LoVo (cell line): ENCODE results near the gene TMEM167A.

Experiments used
- DNase-seq: peaks from one replicate; pipeline ENCODE4 v3.0.0-alpha.2; 2016; ENCODE audit warnings: low spot score

Gene TMEM167A, protein sequence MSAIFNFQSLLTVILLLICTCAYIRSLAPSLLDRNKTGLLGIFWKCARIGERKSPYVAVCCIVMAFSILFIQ

DNA sequence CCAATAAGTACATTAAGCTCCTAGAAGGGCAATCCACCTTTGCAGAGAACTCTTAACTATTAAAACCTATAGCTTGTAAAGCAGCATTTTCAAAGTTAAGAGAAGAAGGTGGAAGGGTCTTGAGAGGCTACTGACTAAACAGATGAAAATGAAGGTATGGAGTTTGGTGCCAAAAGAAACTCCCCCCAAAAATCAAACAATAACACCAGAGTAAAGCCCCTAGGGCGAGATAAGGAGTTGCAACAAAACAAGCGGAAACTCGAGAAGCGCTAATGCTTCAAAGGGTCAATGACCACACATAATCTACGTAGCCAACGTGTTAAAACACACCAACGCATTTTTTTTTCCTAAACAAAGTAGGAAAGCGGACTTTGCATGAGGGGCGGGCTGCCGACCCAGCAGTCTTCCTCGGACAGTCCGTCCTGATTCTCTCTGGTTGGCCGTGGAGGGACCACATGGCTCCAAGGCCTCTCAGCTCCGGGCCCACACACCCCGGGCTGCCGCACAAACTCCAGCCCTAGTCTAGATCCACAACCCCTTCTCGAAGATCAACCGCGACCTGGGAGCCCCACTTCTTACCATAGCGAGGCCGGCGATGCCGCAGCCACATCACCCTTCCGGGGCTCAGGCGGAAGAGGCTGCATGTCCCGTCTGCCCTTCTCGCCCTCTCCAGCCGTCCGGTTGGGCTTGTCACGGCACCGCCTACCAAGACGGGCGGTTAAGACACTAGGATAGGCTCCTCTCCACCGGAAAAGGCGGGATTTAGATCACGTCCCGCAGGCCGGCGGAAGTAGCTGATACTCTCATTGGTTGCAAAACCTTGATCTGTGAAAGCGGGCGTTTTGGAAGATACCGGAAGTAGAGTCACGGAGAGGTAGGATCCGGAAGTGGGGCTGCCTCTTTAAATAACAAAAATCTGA is at the start of gene TMEM167A, which contains the start of gene XRCC4:
TMEM167A (minus strand) TSS at position 653 of the 920 bp plus-strand sequence; CDS start at position 582, 71 bp downstream.
XRCC4 (plus strand) TSS at position 806 of the 920 bp plus-strand sequence. CDS start 27,373 bp downstream, outside the sequence.
- peak; percentile 99 for DNase-seq

- no peak for DNase-seq
Observed at GRCh38 chr5:83126501-83126900, 49.3 kb upstream of the TMEM167A start.

DNA sequence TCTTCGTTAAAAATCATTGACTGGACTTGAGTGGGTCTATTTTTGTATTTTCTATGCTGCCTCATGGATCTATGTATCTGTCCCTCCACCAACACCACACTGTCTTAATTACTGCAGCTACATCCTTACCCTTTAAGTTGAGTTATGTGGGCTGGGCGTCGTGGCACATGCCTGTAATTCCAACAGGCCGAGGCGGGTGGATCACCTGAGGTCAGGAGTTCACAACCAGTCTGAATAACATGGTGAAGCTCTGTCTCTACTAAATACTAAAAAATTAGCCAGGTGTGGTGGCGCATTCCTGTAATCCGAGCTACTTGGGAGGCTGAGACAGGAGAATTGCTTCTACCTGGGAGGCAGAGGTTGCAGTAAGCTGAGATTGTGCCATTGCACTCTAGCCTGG is 48.4 kb upstream of the TMEM167A start:
- DNase-seq = no peak

DNA sequence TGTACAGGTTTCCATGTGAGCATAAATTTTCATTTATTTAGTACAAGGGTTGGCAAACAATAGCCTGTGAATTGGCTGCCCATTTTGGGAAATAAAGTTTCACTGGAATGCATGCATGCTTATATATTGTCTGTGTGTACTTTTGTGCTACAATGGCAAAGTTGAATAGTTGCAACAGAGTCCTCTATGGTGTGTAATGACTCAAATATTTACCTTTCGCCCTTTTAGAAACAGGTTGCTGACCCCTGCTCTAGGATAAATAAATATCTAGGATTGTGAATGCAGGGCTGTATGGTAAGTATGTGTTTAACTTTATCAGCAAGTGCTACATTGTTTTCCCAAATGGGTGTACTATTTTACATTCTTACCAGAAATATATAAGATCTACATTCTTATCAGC is 47.4 kb upstream of the TMEM167A start:
- no peak for DNase-seq

DNA sequence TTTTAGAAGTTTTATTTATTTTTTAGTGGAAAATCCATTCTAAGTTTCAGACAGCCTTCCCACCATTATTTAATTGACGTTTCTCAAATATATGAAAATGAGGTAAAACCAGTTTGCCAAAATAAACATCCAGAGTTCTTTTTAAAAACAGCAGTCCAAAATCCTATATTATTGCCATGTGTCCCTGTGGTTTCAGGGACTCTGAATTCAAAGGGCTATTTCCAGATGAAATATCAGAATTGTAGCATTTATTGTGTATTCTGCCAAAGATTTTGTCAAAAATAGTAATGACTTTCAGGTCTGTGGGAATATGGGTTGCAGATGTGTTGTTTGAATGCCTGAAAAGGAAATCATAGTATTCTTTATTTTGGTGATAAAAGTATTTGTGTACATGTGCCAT is 41.8 kb upstream of the TMEM167A start:
- DNase-seq = no peak

GRCh38 chr5:83118471-83118870 is 41.3 kb upstream of the TMEM167A start:
- peak; percentile 10 for DNase-seq

DNA sequence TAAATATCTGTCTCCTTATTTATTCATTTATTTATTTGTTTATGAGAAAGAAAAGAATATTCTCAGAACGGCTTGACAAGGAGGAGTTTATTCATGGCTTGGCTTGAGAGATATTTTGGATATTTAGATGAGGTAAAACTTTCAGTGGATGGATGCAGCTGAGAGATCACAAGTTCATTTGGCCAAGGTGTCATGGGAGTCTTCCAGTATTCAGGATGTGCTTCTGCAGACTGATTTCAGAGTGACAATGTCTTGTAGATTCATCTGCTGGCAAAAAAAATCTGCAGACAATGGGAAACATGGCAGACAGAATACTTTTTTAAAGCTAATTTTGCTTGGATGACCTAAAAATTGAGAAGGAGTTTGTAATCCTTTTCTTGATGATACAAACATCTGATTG is 38.6 kb upstream of the TMEM167A start:
- no peak for DNase-seq

- no peak for DNase-seq
Observed at GRCh38 chr5:83109380-83109779, 32.2 kb upstream of the TMEM167A start.

DNA sequence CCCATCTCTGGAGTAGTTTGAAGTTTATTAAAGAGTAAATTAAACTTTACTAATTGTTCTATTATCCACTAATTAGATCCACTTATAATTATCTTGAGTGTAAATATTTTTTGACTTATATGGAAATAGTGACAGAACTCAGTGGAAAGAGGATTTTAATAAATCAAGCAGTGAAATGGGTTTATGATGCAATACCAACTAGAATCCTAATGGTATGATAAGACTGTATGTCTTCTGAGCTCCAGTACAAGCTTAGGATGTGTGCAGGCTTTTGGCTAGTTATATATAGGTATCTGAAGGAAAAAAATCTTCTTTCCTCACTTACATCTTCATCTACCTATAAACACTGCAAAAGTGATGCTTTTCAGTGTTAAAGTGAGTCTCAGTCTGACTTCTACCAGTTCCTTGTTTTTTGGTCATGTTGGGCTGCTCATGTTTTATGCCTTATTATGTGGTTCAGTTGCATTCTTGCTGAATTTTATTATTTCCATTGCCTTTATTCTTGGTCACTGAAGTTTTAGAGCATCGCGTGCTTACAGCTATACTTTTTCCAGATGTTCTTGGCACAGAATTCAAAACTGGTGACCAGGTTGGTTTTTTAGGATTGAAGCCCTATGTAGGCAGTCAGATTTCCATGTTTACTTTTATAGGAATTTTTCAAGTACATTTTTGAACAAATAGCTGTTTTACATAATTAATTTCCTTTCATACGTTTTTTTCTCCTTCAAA is 30.7 kb upstream of the TMEM167A start:
- DNase-seq = no peak

DNA sequence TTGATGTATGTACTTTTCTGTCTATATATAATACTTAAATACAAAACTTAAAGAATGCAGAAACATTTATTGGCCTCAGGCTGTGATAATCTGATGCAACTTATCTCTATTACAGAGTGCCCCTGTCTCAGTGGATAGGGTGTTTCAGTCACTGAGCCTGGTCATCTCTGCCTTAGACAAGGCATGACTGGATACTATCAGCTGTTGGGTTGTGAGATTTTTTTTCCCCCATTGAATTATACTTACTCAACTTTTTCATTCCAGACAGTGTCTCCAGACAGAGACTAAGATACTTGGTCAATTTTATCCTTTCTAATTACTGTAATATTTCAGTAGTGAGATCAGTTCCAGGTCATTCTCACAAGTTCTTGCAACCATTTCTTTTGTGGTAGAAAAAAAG is 26.8 kb upstream of the TMEM167A start:
- DNase-seq = no peak

GRCh38 chr5:83102364-83102980 is 25.3 kb upstream of the TMEM167A start:
- DNase-seq = no peak

GRCh38 chr5:83101514-83101913 is 24.3 kb upstream of the TMEM167A start:
- DNase-seq = no peak

DNA sequence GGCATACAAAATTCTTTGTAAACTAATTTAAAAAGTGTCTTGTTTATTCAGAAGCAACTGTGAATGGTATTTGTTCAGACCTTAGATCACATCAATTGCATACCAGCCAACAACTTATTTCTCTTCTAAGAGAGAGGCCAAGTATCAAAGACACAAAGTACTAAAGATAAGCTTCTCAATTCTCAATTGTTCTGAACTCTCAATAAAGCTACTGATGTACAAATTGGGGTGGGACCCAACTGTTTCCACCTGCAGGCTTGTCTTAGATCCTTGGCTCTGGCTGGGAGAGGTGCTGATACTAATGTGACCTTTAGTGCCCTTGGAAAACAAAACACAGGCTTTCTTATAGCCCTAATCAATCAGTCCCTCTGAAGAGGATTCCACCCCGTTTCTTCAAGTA is 22.3 kb upstream of the TMEM167A start:
- no peak for DNase-seq

DNA sequence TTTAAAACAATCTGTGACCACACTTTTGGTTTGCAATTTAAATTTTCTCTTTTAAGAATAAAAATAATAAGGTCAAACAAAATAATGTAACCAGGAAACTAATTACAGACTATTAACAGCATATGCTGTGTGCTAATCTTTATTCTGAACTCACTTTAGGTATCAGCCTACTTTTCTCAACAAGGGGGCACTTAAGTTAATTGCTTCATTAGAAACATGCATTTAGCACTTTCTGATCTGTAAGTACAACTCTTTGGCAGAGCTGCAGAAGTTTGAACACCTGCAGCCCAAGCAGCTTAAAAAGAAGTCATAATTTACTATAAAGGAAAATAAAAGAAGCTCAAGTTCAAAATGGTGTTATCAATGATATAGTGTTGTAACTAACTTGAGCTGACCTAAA is 21.8 kb upstream of the TMEM167A start:
- DNase-seq = no peak

DNA sequence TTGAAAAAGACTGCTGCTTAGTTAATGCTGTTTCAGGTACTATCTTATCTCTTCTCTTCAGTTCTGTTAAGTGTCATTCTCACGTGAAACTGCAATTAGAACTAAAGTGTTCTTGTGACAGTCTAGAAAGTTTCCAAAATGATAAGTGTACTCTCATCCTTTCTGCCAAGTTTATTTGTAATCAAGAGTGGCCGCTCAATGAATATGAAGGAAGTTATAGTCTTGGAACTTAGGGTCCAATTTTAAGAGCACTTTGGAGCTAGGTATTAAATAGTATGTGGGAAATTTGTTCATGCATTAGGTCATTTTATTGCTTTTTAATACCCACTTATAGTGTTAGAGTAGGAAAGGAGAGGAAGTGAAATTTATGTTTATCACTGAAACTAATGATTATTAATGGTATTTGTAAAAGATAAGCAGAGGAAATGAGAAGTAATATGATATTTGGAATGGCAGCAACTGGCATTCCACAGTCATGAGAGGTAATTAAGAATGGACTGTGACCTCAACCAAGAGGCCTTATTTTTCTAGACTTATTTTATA is 20.6 kb upstream of the TMEM167A start:
- DNase-seq = no peak

DNA sequence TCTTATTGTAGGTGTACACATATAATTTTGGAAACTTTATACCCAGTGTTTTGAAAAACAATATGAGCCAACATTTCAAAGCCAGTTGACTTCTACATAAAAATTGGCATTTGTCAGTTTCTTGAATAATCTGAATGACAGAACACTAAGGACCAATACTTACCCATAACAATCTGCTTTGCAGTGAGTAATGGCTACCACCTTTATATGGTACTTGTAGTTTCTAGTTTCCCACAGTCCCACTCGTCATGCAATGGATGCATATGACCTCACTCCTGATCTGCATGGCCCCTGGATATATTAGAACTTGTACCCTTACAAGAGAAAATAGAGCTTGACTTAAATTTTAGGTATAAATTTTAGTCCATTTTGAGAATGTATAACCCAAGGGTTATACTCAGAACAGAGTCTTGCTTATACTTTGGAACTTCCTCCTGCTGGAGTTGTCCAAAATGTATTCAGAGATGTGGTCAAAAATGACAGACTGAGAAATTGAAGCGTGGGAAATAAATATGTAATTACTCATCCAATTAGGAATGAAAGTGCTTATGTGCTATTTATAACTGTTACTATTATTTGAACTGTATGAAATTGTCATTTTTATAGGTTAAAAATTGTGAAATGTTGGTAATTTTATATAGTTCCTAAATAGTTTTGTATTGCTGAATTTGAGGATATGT is 19.6 kb upstream of the TMEM167A start:
- DNase-seq = no peak

GRCh38 chr5:83095957-83096539 is 18.9 kb upstream of the TMEM167A start:
- DNase-seq = peak; percentile 60

- no peak for DNase-seq
Observed at GRCh38 chr5:83095163-83095956, 18.2 kb upstream of the TMEM167A start.

DNA sequence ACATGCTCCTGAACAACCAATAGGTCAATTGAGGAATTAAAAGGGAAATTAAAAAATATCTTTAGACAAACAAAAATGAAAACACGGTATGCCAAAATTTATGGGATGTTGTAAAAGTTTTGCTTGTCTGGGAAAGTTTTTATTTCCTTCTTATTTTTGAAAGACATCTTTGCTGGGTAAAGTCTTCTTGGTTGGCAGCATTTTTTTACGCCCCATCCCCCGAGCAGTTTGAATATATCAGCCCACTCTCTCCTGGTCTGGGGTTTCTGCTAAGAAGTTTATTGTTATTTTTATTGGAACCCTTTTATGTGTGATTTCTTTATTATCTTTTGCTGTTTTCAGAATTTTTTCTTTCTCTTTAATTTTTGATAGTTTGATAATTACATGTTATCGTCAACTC is 16.5 kb upstream of the TMEM167A start:
- DNase-seq = no peak

DNA sequence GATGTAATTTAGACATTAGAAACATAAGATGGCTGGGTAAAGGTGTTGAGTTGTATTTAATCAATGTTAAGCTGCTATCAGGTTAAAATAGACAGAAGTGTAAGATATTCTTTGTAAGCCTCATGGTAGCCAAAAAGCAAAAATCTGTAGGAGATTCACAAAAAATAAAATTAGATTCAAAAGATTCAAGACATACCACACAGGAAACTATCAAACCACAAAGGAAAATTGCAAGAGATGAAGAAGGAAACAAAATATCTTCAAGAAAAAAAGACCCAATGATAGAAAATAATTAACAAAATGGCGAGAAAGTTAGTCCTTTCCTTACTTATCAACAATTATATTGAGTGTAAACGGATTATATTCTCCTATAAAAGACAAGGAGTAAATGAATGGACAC is 15.4 kb upstream of the TMEM167A start:
- no peak for DNase-seq
